HPDE6-E6E7 (cell line): Measurements from ENCODE around the gene CMTM8.

Experiments used
- DNase-seq: peaks from one replicate; pipeline ENCODE4 v3.0.0; 2011; ENCODE audit warnings: missing footprints; ENCODE audit errors: extremely low spot score

The CMTM8 gene

GRCh38 chr3:32410367-32411246, 172.1 kb downstream of the CMTM8 start:
- DNase-seq, result no peak

GRCh38 chr3:32411442-32411841, 173.0 kb downstream of the CMTM8 start:
- DNase-seq, result no peak

GRCh38 chr3:32412887-32413286, 174.4 kb downstream of the CMTM8 start:
- DNase-seq, result no peak

- no peak for DNase-seq
Observed at GRCh38 chr3:32413845-32414521, 175.5 kb downstream of the CMTM8 start.

GRCh38 chr3:32414522-32415202, 176.2 kb downstream of the CMTM8 start:
- no peak for DNase-seq

GRCh38 chr3:32419742-32420125, 181.3 kb downstream of the CMTM8 start:
- DNase-seq, result no peak
